Suprapubic skin (tissue), 4 donors: ENCODE data around the gene SOX13. TPM values are rescaled to one million over a fixed set of nuclear protein-coding genes. Genes with fewer than 3 reads are reported as not detected.

Source experiments
- DNase-seq, 2 donors: peaks; one replicate each; pipeline ENCODE4 v3.0.0-alpha.2; 2019; ENCODE audit warnings: low spot score in 2 of 2
- H3K27ac ChIP-seq: fragments of 200-600 bp; sonication (generic); one replicate; pipeline ENCODE4 v1.5.1; 2019
- H3K27me3 ChIP-seq: fragments of 200-600 bp; sonication (generic); one replicate; pipeline ENCODE4 v1.5.1; 2019
- H3K36me3 ChIP-seq: fragments of 200-600 bp; sonication (generic); one replicate; pipeline ENCODE4 v1.5.1; 2019
- H3K4me1 ChIP-seq: fragments of 200-600 bp; sonication (generic); one replicate; pipeline ENCODE4 v1.5.1; 2019
- H3K4me3 ChIP-seq: fragments of 200-600 bp; sonication (generic); one replicate; pipeline ENCODE4 v1.5.1; 2019; ENCODE audit warnings: mild to moderate bottlenecking
- H3K9me3 ChIP-seq: fragments of 200-600 bp; sonication (generic); one replicate; pipeline ENCODE4 v1.5.1; 2019
- EP300 ChIP-seq: sonication (generic); formaldehyde crosslinking; IDR thresholded peaks from one replicate; pipeline ENCODE4 v1.6.1; 2017; ENCODE audit warnings: antibody characterized with exemption
- POLR2A ChIP-seq, 2 donors: fragments of 450-650 bp; IDR thresholded peaks; one replicate each; pipeline ENCODE4 v1.6.1; 2017; ENCODE audit warnings: antibody characterized with exemption in 2 of 2, mild to moderate bottlenecking in 2 of 2, moderate library complexity in 2 of 2
- POLR2AphosphoS5 ChIP-seq, 3 donors: sonication (generic); formaldehyde crosslinking; IDR thresholded peaks; one replicate each; pipeline ENCODE4 v1.6.1; 2017; ENCODE audit warnings: antibody characterized with exemption in 3 of 3
- WGBS: methylation state at CpG from one replicate; pipeline ENCODE4 v1.1.5; 2018; 5-methylcytosine and 5-hydroxymethylcytosine counted together
- total RNA-seq, 4 donors: library from RNA; depleted of rRNA; stranded (reverse); fragments of >200 nt; gene quantifications; one replicate each; pipeline ENCODE4 v1.1.0, GENCODE V29; 2016
- TF ChIP-seq, protein P1 (sequence below), 2 donors: fragments of 200-600 bp in 1 of 2; fragments of 450-650 bp in 1 of 2; sonication (generic) in 1 of 2; IDR thresholded peaks; one replicate each; pipeline ENCODE4 v1.5.1; 2016 to 2019; ENCODE audit warnings: antibody characterized with exemption in 2 of 2, mild to moderate bottlenecking in 1 of 2, moderate library complexity in 1 of 2

SOX13 gene
- total RNA-seq, 4 donors from 2014 or later, result 10.1 to 20.6 (median 15.6) TPM

DNA sequence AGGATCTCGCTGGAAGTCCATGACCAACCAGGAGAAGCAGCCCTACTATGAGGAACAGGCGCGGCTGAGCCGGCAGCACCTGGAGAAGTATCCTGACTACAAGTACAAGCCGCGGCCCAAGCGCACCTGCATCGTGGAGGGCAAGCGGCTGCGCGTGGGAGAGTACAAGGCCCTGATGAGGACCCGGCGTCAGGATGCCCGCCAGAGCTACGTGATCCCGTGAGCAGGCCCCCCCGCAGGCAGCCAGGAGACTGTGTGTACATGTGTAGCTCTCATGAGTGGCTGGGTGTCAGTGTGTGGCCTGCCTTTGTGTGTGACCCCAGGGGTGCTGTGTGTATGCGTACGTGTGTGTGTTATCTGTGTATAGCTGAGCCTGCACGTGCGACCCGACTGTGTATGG is 51.7 kb downstream of the SOX13 start:
- H3K36me3 ChIP-seq, result peaks cover 56% of the 10 kb centered on the region
- WGBS, result 95% methylated on average over 8 of the region's 22 CpGs

DNA sequence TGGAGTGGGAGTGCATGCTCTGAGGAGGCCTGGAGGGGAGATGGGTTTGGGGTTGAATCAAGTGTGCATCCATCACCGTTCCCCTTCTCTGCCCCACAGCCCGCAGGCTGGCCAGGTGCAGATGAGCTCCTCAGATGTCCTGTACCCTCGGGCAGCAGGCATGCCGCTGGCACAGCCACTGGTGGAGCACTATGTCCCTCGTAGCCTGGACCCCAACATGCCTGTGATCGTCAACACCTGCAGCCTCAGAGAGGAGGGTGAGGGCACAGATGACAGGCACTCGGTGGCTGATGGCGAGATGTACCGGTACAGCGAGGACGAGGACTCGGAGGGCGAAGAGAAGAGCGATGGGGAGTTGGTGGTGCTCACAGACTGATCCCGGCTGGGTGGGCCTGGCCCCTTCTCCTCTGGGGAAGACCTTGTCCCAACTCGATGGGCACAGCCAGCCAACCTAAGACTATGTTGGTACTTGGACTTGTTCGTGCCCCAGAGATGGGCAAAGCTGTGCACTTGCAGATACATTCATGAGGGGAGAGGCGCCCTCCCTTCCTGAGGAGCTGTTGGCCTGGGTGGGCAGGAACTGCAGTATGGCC is 52.9 kb downstream of the SOX13 start:
- H3K27me3 ChIP-seq, result no peaks in the 10 kb centered on the region
- DNase-seq, result no peak
- H3K4me3 ChIP-seq, result no peak overlapping the region
- no peak overlapping the region for H3K27ac ChIP-seq
- H3K4me1 ChIP-seq, result peaks cover 48% of the 10 kb centered on the region
- 87% methylated on average over 17 of the region's 18 CpGs for WGBS
- H3K9me3 ChIP-seq, result no peaks in the 10 kb centered on the region
- no peak for TF ChIP-seq EP300
- no peak for TF ChIP-seq POLR2AphosphoS5 (IDR thresholded peaks at IDR 0.05)
- no peak for TF ChIP-seq POLR2A (IDR thresholded peaks at IDR 0.05)
- peaks cover 46% of the 10 kb centered on the region for H3K36me3 ChIP-seq

More for the DNA sequence above, 51.7 kb downstream of the SOX13 start:
- H3K4me1 ChIP-seq, result peaks cover 36% of the 10 kb centered on the region
- H3K27ac ChIP-seq, result no peak overlapping the region
- no peak for DNase-seq
- no peak for TF ChIP-seq EP300
- TF ChIP-seq, protein P1, sequence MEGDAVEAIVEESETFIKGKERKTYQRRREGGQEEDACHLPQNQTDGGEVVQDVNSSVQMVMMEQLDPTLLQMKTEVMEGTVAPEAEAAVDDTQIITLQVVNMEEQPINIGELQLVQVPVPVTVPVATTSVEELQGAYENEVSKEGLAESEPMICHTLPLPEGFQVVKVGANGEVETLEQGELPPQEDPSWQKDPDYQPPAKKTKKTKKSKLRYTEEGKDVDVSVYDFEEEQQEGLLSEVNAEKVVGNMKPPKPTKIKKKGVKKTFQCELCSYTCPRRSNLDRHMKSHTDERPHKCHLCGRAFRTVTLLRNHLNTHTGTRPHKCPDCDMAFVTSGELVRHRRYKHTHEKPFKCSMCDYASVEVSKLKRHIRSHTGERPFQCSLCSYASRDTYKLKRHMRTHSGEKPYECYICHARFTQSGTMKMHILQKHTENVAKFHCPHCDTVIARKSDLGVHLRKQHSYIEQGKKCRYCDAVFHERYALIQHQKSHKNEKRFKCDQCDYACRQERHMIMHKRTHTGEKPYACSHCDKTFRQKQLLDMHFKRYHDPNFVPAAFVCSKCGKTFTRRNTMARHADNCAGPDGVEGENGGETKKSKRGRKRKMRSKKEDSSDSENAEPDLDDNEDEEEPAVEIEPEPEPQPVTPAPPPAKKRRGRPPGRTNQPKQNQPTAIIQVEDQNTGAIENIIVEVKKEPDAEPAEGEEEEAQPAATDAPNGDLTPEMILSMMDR (IDR thresholded peaks at IDR 0.05), result no peak
- H3K9me3 ChIP-seq, result no peaks in the 10 kb centered on the region
- H3K4me3 ChIP-seq, result no peak overlapping the region
- no peaks in the 10 kb centered on the region for H3K27me3 ChIP-seq

DNA sequence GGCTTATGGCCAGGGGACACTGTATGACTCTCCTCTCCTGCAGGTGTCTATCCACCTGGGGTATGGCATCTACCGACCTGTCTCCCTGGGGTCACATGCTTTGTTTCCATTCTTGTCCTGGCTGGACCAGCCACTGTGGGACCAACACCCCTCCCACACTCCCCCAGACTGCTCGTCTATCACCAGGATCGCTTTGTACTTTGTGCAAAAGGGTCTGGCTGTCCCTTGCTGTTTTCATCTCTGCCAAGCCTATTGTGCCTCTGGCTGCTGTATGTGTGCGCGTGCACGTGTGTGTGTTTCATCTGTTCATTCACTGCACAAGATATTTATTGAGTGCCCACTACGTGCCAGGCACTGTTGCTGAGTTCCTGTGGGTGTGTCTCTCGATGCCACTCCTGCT is 53.5 kb downstream of the SOX13 start:
- Histone ChIP-seq H3K36me3 (peaks cover 46% of the 10 kb centered on the region), H3K4me3 (no peak overlapping the region), H3K27ac (peak overlapping the region; percentile 70), H3K4me1 (peaks cover 53% of the 10 kb centered on the region), H3K9me3 (no peaks in the 10 kb centered on the region), H3K27me3 (no peaks in the 10 kb centered on the region)
- TF ChIP-seq, protein P1 (IDR thresholded peaks at IDR 0.05), result no peak
- TF ChIP-seq POLR2A (IDR thresholded peaks at IDR 0.05) (no peak), EP300 (no peak), POLR2AphosphoS5 (IDR thresholded peaks at IDR 0.05) (no peak)
- DNase-seq, result no peak
- WGBS, result 65% methylated on average over 8 of the region's 8 CpGs

DNA sequence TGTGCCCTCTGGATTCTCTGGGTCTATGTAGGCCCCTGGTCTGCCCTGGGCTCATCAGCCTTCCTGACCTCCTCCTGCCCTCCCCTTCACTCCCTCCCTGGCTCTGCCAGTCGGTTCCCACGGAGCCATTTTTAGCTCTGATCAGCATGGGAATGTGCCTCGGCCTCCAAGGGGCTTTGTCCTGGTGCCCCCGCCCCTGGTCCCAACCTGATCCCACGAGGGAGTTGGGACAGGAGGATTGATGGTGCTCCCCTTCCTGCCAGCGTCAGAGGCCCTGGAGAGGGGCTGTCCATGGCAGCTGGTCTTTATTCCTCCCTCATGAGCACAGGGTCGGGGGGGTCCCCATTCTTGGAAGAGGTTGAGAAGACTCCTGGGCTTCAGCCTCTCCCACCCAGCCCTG is 54.0 kb downstream of the SOX13 start:
- WGBS, result 51% methylated on average over 6 of the region's 7 CpGs
- peaks cover 53% of the 10 kb centered on the region for H3K4me1 ChIP-seq
- peaks cover 41% of the 10 kb centered on the region for H3K36me3 ChIP-seq

DNA sequence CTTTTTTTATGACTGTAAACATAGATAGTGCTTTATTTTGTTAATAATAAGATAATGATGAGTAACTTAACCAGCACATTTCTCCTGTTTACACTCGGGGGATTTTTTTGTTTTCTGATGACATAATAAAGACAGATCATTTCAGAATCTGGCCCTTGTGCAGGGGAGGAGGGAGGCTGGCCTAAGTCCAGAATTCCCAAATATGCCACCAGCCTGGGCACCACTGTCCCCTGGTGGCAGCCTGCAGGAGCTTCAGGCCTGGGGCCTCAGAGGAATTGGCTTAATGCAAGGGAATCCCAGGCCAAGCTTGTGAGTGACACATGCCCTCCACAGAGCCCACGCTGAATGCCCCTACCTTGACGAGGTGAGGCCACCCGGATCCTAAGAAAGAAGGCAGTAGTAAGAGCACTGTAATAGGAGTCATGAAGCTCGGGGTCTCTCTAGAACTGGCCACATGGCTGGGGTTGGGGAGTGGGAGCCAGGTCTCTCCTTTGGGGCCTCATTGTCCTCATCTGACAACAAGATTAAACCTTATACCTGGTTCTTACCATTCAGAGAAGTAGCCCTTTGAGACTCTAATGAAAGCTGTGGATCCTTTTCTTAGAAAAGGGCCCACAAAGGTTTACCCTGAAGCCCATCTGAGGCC is 54.8 kb downstream of the SOX13 start:
- Histone ChIP-seq H3K36me3 (peaks cover 33% of the 10 kb centered on the region), H3K9me3 (no peaks in the 10 kb centered on the region), H3K27me3 (no peaks in the 10 kb centered on the region), H3K27ac (peak overlapping the region; percentile 70), H3K4me3 (no peak overlapping the region), H3K4me1 (peaks cover 53% of the 10 kb centered on the region)
- peak; percentile 85 to 89 for DNase-seq
- 31% methylated on average over 4 of the region's 5 CpGs for WGBS
- TF ChIP-seq, protein P1 (IDR thresholded peaks at IDR 0.05), result peak; percentile 91 to 97
- no peak for TF ChIP-seq EP300
- peak in 2 of 3 donors; percentile 84 to 90 for TF ChIP-seq POLR2AphosphoS5 (IDR thresholded peaks at IDR 0.05)
- no peak for TF ChIP-seq POLR2A (IDR thresholded peaks at IDR 0.05)

More for the DNA sequence above, 54.0 kb downstream of the SOX13 start:
- peak overlapping the region; percentile 70 for H3K27ac ChIP-seq
- H3K4me3 ChIP-seq, result no peak overlapping the region
- H3K9me3 ChIP-seq, result no peaks in the 10 kb centered on the region
- H3K27me3 ChIP-seq, result no peaks in the 10 kb centered on the region
- DNase-seq, result no peak
- TF ChIP-seq POLR2A (IDR thresholded peaks at IDR 0.05), result no peak
- TF ChIP-seq, protein P1 (IDR thresholded peaks at IDR 0.05), result no peak
- TF ChIP-seq POLR2AphosphoS5 (IDR thresholded peaks at IDR 0.05), result no peak
- no peak for TF ChIP-seq EP300
